GM12872 (cell line): ENCODE data around the gene NUDT4.

ENCODE experiments used
- TF ChIP-seq, protein P1 (sequence below): IDR thresholded peaks from 3 replicates; pipeline ENCODE4 v1.5.1; 2011; ENCODE audit warnings: low read depth, mild to moderate bottlenecking, low read length, moderate library complexity; ENCODE audit not compliant: insufficient read depth

The NUDT4 gene

DNA sequence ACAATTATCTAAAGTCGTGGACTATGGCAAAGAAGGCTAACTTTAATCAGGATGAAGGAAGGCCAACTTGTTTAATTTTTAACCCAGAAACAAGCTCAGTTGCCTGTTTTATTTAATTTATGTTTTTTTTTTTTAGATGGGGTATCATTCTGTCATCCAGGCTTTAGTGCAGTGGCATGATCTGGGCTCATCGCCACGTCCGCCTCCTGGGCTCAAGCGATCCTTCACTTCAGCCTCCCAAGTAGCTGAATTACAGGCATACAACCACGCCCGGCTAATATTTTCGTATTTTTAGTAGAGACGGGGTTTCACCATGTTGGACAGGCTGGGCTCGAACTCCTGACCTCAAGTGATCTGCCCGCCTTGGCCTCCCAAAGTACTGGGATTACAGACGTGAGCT, 19.7 kb downstream of the NUDT4 start:
- TF ChIP-seq, protein P1, sequence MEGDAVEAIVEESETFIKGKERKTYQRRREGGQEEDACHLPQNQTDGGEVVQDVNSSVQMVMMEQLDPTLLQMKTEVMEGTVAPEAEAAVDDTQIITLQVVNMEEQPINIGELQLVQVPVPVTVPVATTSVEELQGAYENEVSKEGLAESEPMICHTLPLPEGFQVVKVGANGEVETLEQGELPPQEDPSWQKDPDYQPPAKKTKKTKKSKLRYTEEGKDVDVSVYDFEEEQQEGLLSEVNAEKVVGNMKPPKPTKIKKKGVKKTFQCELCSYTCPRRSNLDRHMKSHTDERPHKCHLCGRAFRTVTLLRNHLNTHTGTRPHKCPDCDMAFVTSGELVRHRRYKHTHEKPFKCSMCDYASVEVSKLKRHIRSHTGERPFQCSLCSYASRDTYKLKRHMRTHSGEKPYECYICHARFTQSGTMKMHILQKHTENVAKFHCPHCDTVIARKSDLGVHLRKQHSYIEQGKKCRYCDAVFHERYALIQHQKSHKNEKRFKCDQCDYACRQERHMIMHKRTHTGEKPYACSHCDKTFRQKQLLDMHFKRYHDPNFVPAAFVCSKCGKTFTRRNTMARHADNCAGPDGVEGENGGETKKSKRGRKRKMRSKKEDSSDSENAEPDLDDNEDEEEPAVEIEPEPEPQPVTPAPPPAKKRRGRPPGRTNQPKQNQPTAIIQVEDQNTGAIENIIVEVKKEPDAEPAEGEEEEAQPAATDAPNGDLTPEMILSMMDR = no peak

- TF ChIP-seq, protein P1 = no peak
Observed at GRCh38 chr12:93402333-93403311, 24.9 kb downstream of the NUDT4 start.

DNA sequence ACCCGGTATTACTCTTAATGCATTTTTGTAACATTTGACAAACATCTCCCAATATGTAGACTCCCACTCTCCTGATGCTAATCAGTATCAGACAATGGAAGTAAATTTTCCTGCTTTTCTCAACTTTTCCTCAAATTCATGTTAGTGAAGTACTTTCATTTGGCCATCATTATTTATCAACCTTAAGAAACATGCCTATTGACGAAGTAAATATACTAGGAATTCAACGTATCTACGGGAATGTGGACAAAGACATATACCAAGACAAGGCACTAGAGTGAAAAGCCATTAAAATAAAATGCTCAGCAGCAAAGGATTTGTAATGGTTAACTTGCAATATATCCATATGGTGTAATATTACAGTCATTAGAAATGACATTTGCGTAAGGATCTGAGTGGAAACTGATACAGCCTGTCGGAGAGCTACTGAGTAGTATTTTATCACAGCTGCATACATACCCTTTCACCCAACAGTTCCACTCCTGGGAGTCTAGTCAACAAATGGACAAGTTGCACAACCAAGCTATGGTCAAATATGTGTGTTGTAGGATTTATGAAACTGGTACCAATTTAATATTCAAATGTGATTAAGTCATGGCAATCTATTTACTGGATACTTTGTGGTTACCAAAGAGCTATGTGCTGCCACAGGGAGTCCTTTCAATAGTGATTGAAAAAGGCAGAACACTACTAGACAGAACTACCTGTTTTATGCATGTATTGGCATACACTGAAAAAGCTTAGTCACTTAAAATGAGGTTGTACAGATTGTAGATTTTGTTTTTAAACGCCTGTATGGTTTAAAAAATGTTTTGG, 26.5 kb downstream of the NUDT4 start:
- TF ChIP-seq, protein P1 = no peak

- TF ChIP-seq, protein P1 = no peak
Observed at GRCh38 chr12:93404961-93405849, 27.5 kb downstream of the NUDT4 start.

- TF ChIP-seq, protein P1 = no peak
Observed at GRCh38 chr12:93407054-93407962, 29.6 kb downstream of the NUDT4 start.

- TF ChIP-seq, protein P1 = no peak
Observed at GRCh38 chr12:93407963-93408283, 30.2 kb downstream of the NUDT4 start.
